B cell (primary cell): ENCODE data around the gene C4orf54. TPM values are rescaled to one million over a fixed set of nuclear protein-coding genes. Genes with fewer than 3 reads are reported as not detected.

Source experiments
- ATAC-seq: fragments of 200-7000 bp; cut with Tn5 transposase; one replicate; pipeline ENCODE4 v1.10.0; 2021; ENCODE audit warnings: low read depth, mild to moderate bottlenecking, moderate number of reproducible peaks, moderate library complexity
- CTCF ChIA-PET: fragments of 350-600 bp; sonication (Branson Sonifier 250); formaldehyde crosslinking; loops from one replicate; lab custom pipeline; 2021; ENCODE audit warnings: antibody characterized with exemption, inconsistent platforms; lab: Charles Lee
- POLR2A ChIA-PET: fragments of 350-600 bp; sonication (Branson Sonifier 250); formaldehyde crosslinking; loops from one replicate; lab custom pipeline; 2021; ENCODE audit warnings: antibody characterized with exemption; lab: Charles Lee
- DNase-seq: peaks from one replicate; pipeline ENCODE4 v3.0.0; 2013
- H2AFZ ChIP-seq: 2 replicates; pipeline ENCODE4 v1.6.1; 2012; ENCODE audit warnings: mild to moderate bottlenecking, low read depth, low read length; ENCODE audit not compliant: insufficient read depth, poor library complexity, severe bottlenecking
- H3K27ac ChIP-seq, 2 donors: 1 replicate in 1 of 2; 2 replicates in 1 of 2; pipeline ENCODE4 v1.5.1; 2012 to 2013; ENCODE audit warnings: low read length in 2 of 2, mild to moderate bottlenecking in 2 of 2, moderate library complexity in 1 of 2
- H3K27me3 ChIP-seq, 4 experiments: fragments of 200-600 bp in 1 of 4; sonication (generic) in 1 of 4; replicated peaks in 1 of 4; 1 replicate in 2 of 4; 2 replicates in 2 of 4; pipeline versions ENCODE4 v1.6.1 to v1.7.0; 2013 to 2016; ENCODE audit warnings: low read length in 3 of 4, mild to moderate bottlenecking in 2 of 4, mixed read lengths in 1 of 4, moderate library complexity in 1 of 4; ENCODE audit not compliant: insufficient read depth in 4 of 4, control insufficient read depth in 3 of 4; ENCODE audit errors: control extremely low read depth in 1 of 4
- H3K36me3 ChIP-seq, 2 experiments: replicated peaks in 1 of 2; 1 replicate in 1 of 2; 2 replicates in 1 of 2; pipeline versions ENCODE4 v1.6.1 to v1.7.1; 2013; ENCODE audit warnings: low read length in 1 of 2; ENCODE audit not compliant: insufficient read depth in 2 of 2, control insufficient read depth in 1 of 2; ENCODE audit errors: control extremely low read depth in 1 of 2, extremely low read depth in 1 of 2
- H3K4me1 ChIP-seq, 2 donors: fragments of 200-600 bp in 1 of 2; sonication (generic) in 1 of 2; 1 replicate in 1 of 2; 2 replicates in 1 of 2; pipeline versions ENCODE4 v1.5.1 to v1.6.1; 2013 to 2017; ENCODE audit warnings: low read length in 2 of 2; ENCODE audit not compliant: control insufficient read depth in 2 of 2, insufficient read depth in 2 of 2
- H3K4me2 ChIP-seq: replicated peaks from 2 replicates; pipeline ENCODE3; 2012; ENCODE audit warnings: mild to moderate bottlenecking, low read depth, low read length; ENCODE audit not compliant: poor library complexity, severe bottlenecking
- H3K4me3 ChIP-seq, 5 experiments: fragments of 200-600 bp in 1 of 5; sonication (generic) in 1 of 5; 1 replicate in 3 of 5; 2 replicates in 2 of 5; pipeline versions ENCODE4 v1.5.1 to v1.7.0; 2011 to 2016; ENCODE audit warnings: low read length in 4 of 5, mild to moderate bottlenecking in 4 of 5, low read depth in 2 of 5, control low read depth in 1 of 5, moderate library complexity in 1 of 5; ENCODE audit not compliant: insufficient read depth in 1 of 5; ENCODE audit errors: control extremely low read depth in 1 of 5, extremely low read depth in 1 of 5
- H3K79me2 ChIP-seq: fragments of 200-600 bp; sonication (generic); one replicate; pipeline ENCODE4 v1.6.0; 2016; ENCODE audit warnings: low read length; ENCODE audit not compliant: control insufficient read depth, insufficient read depth
- H3K9ac ChIP-seq: fragments of 200-600 bp; sonication (generic); 2 replicates; pipeline ENCODE4 v1.6.1; 2017; ENCODE audit warnings: mild to moderate bottlenecking, low read length, moderate library complexity
- H3K9me3 ChIP-seq, 3 donors: one replicate each; pipeline versions ENCODE4 v1.6.1 to v1.7.1; 2013; ENCODE audit warnings: low read length in 2 of 3; ENCODE audit not compliant: control insufficient read depth in 2 of 3, insufficient read depth in 1 of 3; ENCODE audit errors: control extremely low read depth in 1 of 3
- H4K20me1 ChIP-seq: 2 replicates; pipeline ENCODE4 v1.6.0; 2012; ENCODE audit warnings: mild to moderate bottlenecking, low read length; ENCODE audit not compliant: insufficient read depth, control insufficient read depth, poor library complexity, severe bottlenecking
- H3K27ac Mint-ChIP-seq: one replicate; pipeline ENCODE4 v1.8.0; 2021; ENCODE audit warnings: mixed read lengths
- H3K27me3 Mint-ChIP-seq: one replicate; pipeline ENCODE4 v1.8.0; 2021; ENCODE audit warnings: mixed read lengths
- H3K4me1 Mint-ChIP-seq: one replicate; pipeline ENCODE4 v1.8.0; 2021; ENCODE audit warnings: mixed read lengths
- H3K4me3 Mint-ChIP-seq: one replicate; pipeline ENCODE4 v1.8.0; 2021; ENCODE audit warnings: mixed read lengths
- H3K9me3 Mint-ChIP-seq: one replicate; pipeline ENCODE4 v1.8.0; 2022; ENCODE audit warnings: mixed read lengths; ENCODE audit not compliant: insufficient read depth
- CTCF ChIP-seq: fragments of 200-600 bp; IDR thresholded peaks from one replicate; pipeline ENCODE4 v1.8.0; 2022; ENCODE audit warnings: antibody characterized with exemption, mild to moderate bottlenecking
- EZH2 ChIP-seq: IDR thresholded peaks from 2 replicates; pipeline ENCODE4 v1.6.1; 2012; ENCODE audit warnings: borderline replicate concordance, low read depth, mild to moderate bottlenecking, moderate library complexity, low read length; ENCODE audit not compliant: insufficient read depth, poor library complexity, severe bottlenecking
- WGBS: methylation state at CpG from one replicate; pipeline ENCODE4 v1.1.5; 2013; ENCODE audit warnings: missing lambda C conversion rate; ENCODE audit not compliant: insufficient coverage; 5-methylcytosine and 5-hydroxymethylcytosine counted together
- intact Hi-C: fragments of 100-400 bp; cut with micrococcal nuclease; formaldehyde crosslinking; loops from one replicate; pipeline ENCODE4 v1.10.0; 2022
- polyA plus RNA-seq: library from polyadenylated mRNA; depleted of rRNA; stranded (reverse); fragments of >200 nt; gene quantifications from 2 replicates; pipeline ENCODE4 v1.2.3, GENCODE V29; 2012
- total RNA-seq, 2 donors: library from RNA; stranded (reverse); fragments of 120-200 nt in 1 of 2; gene quantifications; 1 replicate in 1 of 2; 2 replicates in 1 of 2; pipeline versions ENCODE4 v1.2.3 to v1.2.4, GENCODE V29; 2013 to 2022

Gene C4orf54
- total and polyA plus RNA-seq, 2 donors (not counting 1 experiment from before 2014, with no cell fraction given), result not detected

- H3K27me3 Mint-ChIP-seq, result peaks cover 7% of the 10 kb centered on the region
Observed at GRCh38 chr4:99668472-99668871, 10.8 kb upstream of the C4orf54 start.

GRCh38 chr4:99665983-99666382, 8.4 kb upstream of the C4orf54 start:
- Histone ChIP-seq H3K9me3 (peaks cover 0 to 3% (median 1%) of the 10 kb centered on the region in 3 donors), H3K4me2 (no peak overlapping the region), H4K20me1 (no peaks in the 10 kb centered on the region), H3K27me3 (peaks cover 0 to 4% (median 0%) of the 10 kb centered on the region in 4 experiments), H3K79me2 (no peaks in the 10 kb centered on the region), H3K4me3 (no peak overlapping the region), H3K27ac (no peak overlapping the region), H2AFZ (no peak overlapping the region), H3K4me1 (no peaks in the 10 kb centered on the region), H3K9ac (no peak overlapping the region), H3K36me3 (no peaks in the 10 kb centered on the region)
- ChIA-PET CTCF (no interaction called here), POLR2A (no interaction called here)
- Mint-ChIP-seq H3K9me3 (no peaks in the 10 kb centered on the region), H3K4me3 (no peak overlapping the region), H3K27ac (no peak overlapping the region), H3K27me3 (peaks cover 15% of the 10 kb centered on the region), H3K4me1 (no peaks in the 10 kb centered on the region)
- DNase-seq (no peak), ATAC-seq (no peak)
- intact Hi-C loops, result no loop called here
- TF ChIP-seq EZH2, result no peak
- no peak for TF ChIP-seq CTCF
- no CpG with 5 or more reads among the region's 1 CpG for WGBS

More at GRCh38 chr4:99668472-99668871, 10.8 kb upstream of the C4orf54 start:
- no peak overlapping the region for H3K9ac ChIP-seq
- ATAC-seq, result no peak
- H3K27ac ChIP-seq, result no peak overlapping the region
- Mint-ChIP-seq H3K9me3 (peaks cover 13% of the 10 kb centered on the region), H3K4me1 (no peaks in the 10 kb centered on the region), H3K27ac (no peak overlapping the region), H3K4me3 (no peak overlapping the region)
- CTCF ChIA-PET, result no interaction called here
- intact Hi-C loops, result no loop called here
- no peaks in the 10 kb centered on the region for H4K20me1 ChIP-seq
- no peak for TF ChIP-seq EZH2
- no peak for TF ChIP-seq CTCF
- no peak overlapping the region for H2AFZ ChIP-seq
- POLR2A ChIA-PET, result no interaction called here
- H3K4me3 ChIP-seq, result no peak overlapping the region
- peaks cover 0 to 5% (median 0%) of the 10 kb centered on the region in 4 experiments for H3K27me3 ChIP-seq
- no peak for DNase-seq
- no peak overlapping the region for H3K4me2 ChIP-seq
- H3K4me1 ChIP-seq, result no peaks in the 10 kb centered on the region
- H3K79me2 ChIP-seq, result no peaks in the 10 kb centered on the region
- peaks cover 4 to 8% (median 6%) of the 10 kb centered on the region in 3 donors for H3K9me3 ChIP-seq
- WGBS, result 89% methylated on average over 1 of the region's 1 CpG
- no peaks in the 10 kb centered on the region for H3K36me3 ChIP-seq
